Cardiac fibroblast (primary cell): ENCODE results near the gene C1orf159.

Experiments used
- DNase-seq, 2 donors: peaks; one replicate each; pipeline versions ENCODE4 v3.0.0 to v3.0.0-alpha.2; 2010; ENCODE audit warnings: low read depth in 2 of 2
- H3K4me3 ChIP-seq, 2 donors: replicated peaks in 1 of 2; 1 replicate in 1 of 2; 2 replicates in 1 of 2; pipeline ENCODE4 v1.5.1; 2011; ENCODE audit warnings: low read depth in 2 of 2, low read length in 2 of 2, mild to moderate bottlenecking in 2 of 2, moderate library complexity in 1 of 2
- TF ChIP-seq, protein P1 (sequence below): IDR thresholded peaks from one replicate; pipeline ENCODE4 v1.5.1; 2011; ENCODE audit warnings: low read depth, mild to moderate bottlenecking, low read length, inconsistent platforms

Gene C1orf159

DNA sequence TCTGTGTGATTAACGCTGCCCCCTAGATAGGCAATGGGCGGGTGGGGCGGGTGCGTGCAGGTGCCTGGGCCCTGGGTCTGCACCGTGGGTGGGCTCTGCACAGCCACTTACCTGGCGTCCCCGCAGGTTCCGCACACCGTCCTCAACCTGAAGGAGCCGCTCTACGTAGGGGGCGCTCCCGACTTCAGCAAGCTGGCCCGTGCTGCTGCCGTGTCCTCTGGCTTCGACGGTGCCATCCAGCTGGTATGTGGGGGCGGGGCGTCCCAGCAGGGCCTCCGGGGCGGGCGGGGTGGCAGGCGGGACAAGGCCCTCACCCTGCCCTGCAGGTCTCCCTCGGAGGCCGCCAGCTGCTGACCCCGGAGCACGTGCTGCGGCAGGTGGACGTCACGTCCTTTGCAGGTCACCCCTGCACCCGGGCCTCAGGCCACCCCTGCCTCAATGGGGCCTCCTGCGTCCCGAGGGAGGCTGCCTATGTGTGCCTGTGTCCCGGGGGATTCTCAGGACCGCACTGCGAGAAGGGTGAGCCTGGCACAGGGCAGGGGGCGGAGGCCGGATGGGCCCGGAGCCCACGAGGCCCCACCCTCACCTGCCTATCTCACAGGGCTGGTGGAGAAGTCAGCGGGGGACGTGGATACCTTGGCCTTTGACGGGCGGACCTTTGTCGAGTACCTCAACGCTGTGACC lies 64.6 kb downstream of the C1orf159 start:
- DNase-seq = no peak
- no peak overlapping the region for H3K4me3 ChIP-seq
- TF ChIP-seq, protein P1, sequence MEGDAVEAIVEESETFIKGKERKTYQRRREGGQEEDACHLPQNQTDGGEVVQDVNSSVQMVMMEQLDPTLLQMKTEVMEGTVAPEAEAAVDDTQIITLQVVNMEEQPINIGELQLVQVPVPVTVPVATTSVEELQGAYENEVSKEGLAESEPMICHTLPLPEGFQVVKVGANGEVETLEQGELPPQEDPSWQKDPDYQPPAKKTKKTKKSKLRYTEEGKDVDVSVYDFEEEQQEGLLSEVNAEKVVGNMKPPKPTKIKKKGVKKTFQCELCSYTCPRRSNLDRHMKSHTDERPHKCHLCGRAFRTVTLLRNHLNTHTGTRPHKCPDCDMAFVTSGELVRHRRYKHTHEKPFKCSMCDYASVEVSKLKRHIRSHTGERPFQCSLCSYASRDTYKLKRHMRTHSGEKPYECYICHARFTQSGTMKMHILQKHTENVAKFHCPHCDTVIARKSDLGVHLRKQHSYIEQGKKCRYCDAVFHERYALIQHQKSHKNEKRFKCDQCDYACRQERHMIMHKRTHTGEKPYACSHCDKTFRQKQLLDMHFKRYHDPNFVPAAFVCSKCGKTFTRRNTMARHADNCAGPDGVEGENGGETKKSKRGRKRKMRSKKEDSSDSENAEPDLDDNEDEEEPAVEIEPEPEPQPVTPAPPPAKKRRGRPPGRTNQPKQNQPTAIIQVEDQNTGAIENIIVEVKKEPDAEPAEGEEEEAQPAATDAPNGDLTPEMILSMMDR = no peak

DNA sequence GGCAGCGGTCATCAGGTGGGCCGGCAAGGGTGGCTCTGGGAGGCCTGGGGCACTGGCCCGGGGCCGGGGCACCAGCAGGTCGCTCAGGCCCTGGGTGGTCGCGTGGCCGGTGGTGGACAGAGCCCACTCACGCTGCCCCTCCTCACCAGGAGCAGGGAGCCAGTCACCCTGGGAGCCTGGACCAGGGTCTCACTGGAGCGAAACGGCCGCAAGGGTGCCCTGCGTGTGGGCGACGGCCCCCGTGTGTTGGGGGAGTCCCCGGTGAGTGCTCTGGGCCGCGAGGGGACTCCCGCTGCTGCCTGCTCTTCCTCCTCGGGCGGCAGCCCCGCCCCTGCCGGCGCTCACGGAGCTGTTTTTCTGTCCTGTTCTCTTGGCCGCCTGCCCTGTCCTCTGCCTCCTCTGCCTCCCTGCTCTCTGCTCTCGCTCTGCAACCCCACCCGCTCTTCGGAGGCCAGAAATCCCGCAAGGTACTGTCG lies 65.3 kb downstream of the C1orf159 start:
- TF ChIP-seq, protein P1 = no peak
- DNase-seq = no peak
- no peak overlapping the region for H3K4me3 ChIP-seq

DNA sequence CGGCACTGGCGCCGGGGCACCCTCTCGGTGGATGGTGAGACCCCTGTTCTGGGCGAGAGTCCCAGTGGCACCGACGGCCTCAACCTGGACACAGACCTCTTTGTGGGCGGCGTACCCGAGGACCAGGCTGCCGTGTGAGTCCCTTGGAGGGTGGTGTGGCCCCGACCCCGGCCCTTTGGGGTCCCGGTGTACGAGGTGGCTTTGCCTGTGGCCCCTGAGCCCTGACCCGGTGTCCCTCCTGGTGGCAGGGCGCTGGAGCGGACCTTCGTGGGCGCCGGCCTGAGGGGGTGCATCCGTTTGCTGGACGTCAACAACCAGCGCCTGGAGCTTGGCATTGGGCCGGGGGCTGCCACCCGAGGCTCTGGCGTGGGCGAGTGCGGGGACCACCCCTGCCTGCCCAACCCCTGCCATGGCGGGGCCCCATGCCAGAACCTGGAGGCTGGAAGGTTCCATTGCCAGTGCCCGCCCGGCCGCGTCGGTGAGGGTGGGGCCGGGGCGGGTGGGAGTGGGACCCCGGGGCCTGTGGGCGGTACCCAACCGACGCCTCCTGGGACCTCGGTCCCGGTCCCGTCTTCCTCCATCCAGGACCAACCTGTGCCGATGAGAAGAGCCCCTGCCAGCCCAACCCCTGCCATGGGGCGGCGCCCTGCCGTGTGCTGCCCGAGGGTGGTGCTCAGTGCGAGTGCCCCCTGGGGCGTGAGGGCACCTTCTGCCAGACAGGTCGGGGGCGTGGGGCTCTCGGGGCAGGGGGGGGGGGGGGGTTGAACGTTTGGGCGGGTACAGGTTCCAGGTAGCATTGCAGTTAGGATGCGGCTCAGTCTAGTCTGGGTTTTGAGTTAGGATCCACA lies 66.3 kb downstream of the C1orf159 start:
- DNase-seq = no peak
- H3K4me3 ChIP-seq = no peak overlapping the region
- TF ChIP-seq, protein P1 = no peak

DNA sequence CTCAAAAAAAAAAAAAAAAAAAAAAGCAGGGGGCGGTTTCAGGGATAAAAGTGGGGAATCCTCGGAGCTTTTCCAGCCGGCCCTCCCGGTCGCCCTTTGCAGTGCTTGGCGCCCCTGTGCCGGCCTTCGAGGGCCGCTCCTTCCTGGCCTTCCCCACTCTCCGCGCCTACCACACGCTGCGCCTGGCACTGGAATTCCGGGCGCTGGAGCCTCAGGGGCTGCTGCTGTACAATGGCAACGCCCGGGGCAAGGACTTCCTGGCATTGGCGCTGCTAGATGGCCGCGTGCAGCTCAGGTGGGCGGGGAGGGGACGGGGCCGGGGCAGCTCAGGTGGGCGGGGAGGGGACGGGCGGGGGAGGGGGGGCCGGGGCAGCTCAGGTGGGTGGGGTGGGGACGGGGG lies 67.1 kb downstream of the C1orf159 start:
- TF ChIP-seq, protein P1 = no peak
- no peak overlapping the region for H3K4me3 ChIP-seq
- DNase-seq = no peak

DNA sequence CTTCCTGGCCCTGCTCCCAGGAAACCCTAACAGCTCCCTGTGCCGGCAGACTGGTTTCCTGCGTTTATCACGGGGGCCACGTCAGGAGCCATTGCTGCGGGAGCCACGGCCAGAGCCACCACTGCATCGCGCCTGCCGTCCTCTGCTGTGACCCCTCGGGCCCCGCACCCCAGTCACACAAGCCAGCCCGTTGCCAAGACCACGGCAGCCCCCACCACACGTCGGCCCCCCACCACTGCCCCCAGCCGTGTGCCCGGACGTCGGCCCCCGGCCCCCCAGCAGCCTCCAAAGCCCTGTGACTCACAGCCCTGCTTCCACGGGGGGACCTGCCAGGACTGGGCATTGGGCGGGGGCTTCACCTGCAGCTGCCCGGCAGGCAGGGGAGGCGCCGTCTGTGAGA lies 67.9 kb downstream of the C1orf159 start:
- TF ChIP-seq, protein P1 = no peak
- H3K4me3 ChIP-seq = no peak overlapping the region

DNA sequence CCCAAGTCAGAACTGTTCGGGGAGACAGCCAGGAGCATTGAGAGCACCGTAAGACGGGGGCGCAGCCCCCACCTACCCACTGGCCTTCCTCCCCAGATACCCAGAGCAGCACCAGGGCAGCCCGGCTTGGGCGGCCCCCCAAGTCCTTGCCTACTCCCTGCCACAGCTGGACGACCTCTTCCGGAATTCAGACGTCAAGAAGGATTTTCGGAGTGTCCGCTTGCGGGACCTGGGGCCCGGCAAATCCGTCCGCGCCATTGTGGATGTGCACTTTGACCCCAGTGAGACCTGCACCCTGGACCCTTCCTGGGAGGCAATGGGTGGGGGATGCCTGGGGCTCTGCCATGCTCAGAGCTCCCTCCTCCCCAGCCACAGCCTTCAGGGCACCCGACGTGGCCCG lies 68.5 kb downstream of the C1orf159 start:
- no peak overlapping the region for H3K4me3 ChIP-seq
- TF ChIP-seq, protein P1 = no peak
- no peak for DNase-seq

More for the DNA sequence above, 67.9 kb downstream of the C1orf159 start:
- DNase-seq = no peak
